SK-N-SH (cell line): Measurements from ENCODE around the gene PRR18. TPM values are rescaled to one million over a fixed set of nuclear protein-coding genes. Genes with fewer than 3 reads are reported as not detected.

Experiments
- CTCF ChIA-PET: fragments of 300-600, 350-600 bp; formaldehyde crosslinking; extraction: SDS; loops from one replicate; lab custom pipeline; 2021; lab: Yijun Ruan, JAX
- POLR2A ChIA-PET: fragments of 350-600 bp; sonication (Branson Sonifier 250); formaldehyde crosslinking; extraction: SDS; loops from one replicate; lab custom pipeline; 2020; ENCODE audit warnings: antibody characterized with exemption, inconsistent platforms; lab: Yijun Ruan, JAX
- DNase-seq: peaks from one replicate; pipeline ENCODE4 v3.0.0; 2012
- H2AFZ ChIP-seq: fragments of 200-600 bp; sonication (generic); 2 replicates; pipeline ENCODE4 v1.8.1; 2016; ENCODE audit warnings: antibody characterized with exemption, mild to moderate bottlenecking, low read depth
- H3F3A ChIP-seq: fragments of 200-600 bp; sonication (generic); replicated peaks from 2 replicates; pipeline ENCODE3; 2016; ENCODE audit warnings: antibody characterized with exemption, mild to moderate bottlenecking; ENCODE audit not compliant: insufficient read depth
- H3K27ac ChIP-seq, 2 experiments: fragments of 200-500 bp in 1 of 2; fragments of 200-600 bp in 1 of 2; sonication (Bioruptor generic) in 1 of 2; sonication (generic), shearing (Covaris generic) in 1 of 2; 2 replicates each; pipeline versions ENCODE4 v1.5.1 to v1.6.1; 2014 to 2016; ENCODE audit warnings: low read depth in 2 of 2, inconsistent platforms in 1 of 2, low read length in 1 of 2, mild to moderate bottlenecking in 1 of 2, mixed read lengths in 1 of 2
- H3K27me3 ChIP-seq: fragments of 200-600 bp; sonication (generic), shearing (Covaris generic); 2 replicates; pipeline ENCODE4 v1.6.1; 2016; ENCODE audit warnings: mixed run types; ENCODE audit not compliant: insufficient read depth
- H3K36me3 ChIP-seq, 2 experiments: fragments of 200-500 bp in 1 of 2; fragments of 200-600 bp in 1 of 2; sonication (Bioruptor generic) in 1 of 2; sonication (generic) in 1 of 2; replicated peaks in 1 of 2; 2 replicates each; pipeline versions ENCODE3 to v1.5.1; 2014 to 2016; ENCODE audit warnings: low read length in 1 of 2, mild to moderate bottlenecking in 1 of 2; ENCODE audit not compliant: insufficient read depth in 2 of 2, control insufficient read depth in 1 of 2
- H3K4me1 ChIP-seq, 2 experiments: fragments of 200-500 bp in 1 of 2; fragments of 200-600 bp in 1 of 2; sonication (Bioruptor generic) in 1 of 2; sonication (generic), shearing (Covaris generic) in 1 of 2; 2 replicates each; pipeline versions ENCODE4 v1.5.1 to v1.6.1; 2014 to 2016; ENCODE audit warnings: low read depth in 1 of 2, low read length in 1 of 2, mixed run types in 1 of 2; ENCODE audit not compliant: insufficient read depth in 2 of 2, control insufficient read depth in 1 of 2
- H3K4me2 ChIP-seq: fragments of 200-600 bp; sonication (generic), shearing (Covaris generic); 2 replicates; pipeline ENCODE4 v1.6.1; 2017; ENCODE audit warnings: mixed run types
- H3K4me3 ChIP-seq, 2 experiments: fragments of 200-500 bp in 1 of 2; fragments of 200-600 bp in 1 of 2; sonication (Bioruptor generic) in 1 of 2; sonication (generic), shearing (Covaris generic) in 1 of 2; 2 replicates each; pipeline versions ENCODE4 v1.5.1 to v1.8.1; 2014 to 2016; ENCODE audit warnings: low read depth in 2 of 2, inconsistent platforms in 1 of 2, low read length in 1 of 2, mild to moderate bottlenecking in 1 of 2, mixed read lengths in 1 of 2, moderate library complexity in 1 of 2
- H3K79me2 ChIP-seq: fragments of 200-600 bp; sonication (generic); 2 replicates; pipeline ENCODE4 v1.8.1; 2017; ENCODE audit warnings: mild to moderate bottlenecking; ENCODE audit not compliant: insufficient read depth
- H3K9ac ChIP-seq: fragments of 200-600 bp; sonication (generic); 2 replicates; pipeline ENCODE4 v1.6.1; 2017; ENCODE audit warnings: mixed run types
- H3K9me2 ChIP-seq: fragments of 200-600 bp; sonication (generic); 2 replicates; pipeline ENCODE4 v1.6.1; 2017; ENCODE audit warnings: mixed run types
- H3K9me3 ChIP-seq: fragments of 200-600 bp; sonication (generic); 2 replicates; pipeline ENCODE4 v1.6.1; 2017; ENCODE audit warnings: mixed run types, mild to moderate bottlenecking, moderate library complexity
- H4K20me1 ChIP-seq: fragments of 200-600 bp; sonication (generic); 2 replicates; pipeline ENCODE4 v1.6.1; 2017; ENCODE audit warnings: mild to moderate bottlenecking, mixed run types; ENCODE audit not compliant: insufficient read depth
- EP300 ChIP-seq, 2 experiments: IDR thresholded peaks; 2 replicates each; pipeline versions ENCODE4 v1.4.0 to v1.6.1; 2012; ENCODE audit warnings: borderline replicate concordance in 1 of 2, low read depth in 1 of 2, low read length in 1 of 2
- EZH2phosphoT487 ChIP-seq: fragments of 200-600 bp; sonication (generic); IDR thresholded peaks from 2 replicates; pipeline ENCODE4 v1.6.1; 2017; ENCODE audit warnings: low read depth, mixed run types, mild to moderate bottlenecking, antibody characterized with exemption, moderate library complexity, borderline replicate concordance
- FOXJ3 ChIP-seq: sonication (generic); formaldehyde crosslinking; IDR thresholded peaks from 2 replicates; pipeline ENCODE4 v1.5.1; 2020; ENCODE audit warnings: mild to moderate bottlenecking, missing genetic modification reagents
- GABPA ChIP-seq: IDR thresholded peaks from 2 replicates; pipeline ENCODE4 v1.4.0; 2012; ENCODE audit warnings: low read depth, mild to moderate bottlenecking
- GATA2 ChIP-seq: sonication (generic); formaldehyde crosslinking; IDR thresholded peaks from 2 replicates; pipeline ENCODE4 v1.5.0; 2020; ENCODE audit warnings: mild to moderate bottlenecking, missing genetic modification reagents
- IRF3 ChIP-seq: fragments of 150-350 bp; IDR thresholded peaks from 2 replicates; pipeline ENCODE4 v1.6.1; 2016; ENCODE audit warnings: mild to moderate bottlenecking, low read depth, low read length
- JUND ChIP-seq: IDR thresholded peaks from 2 replicates; pipeline ENCODE4 v1.4.0; 2012
- MAX ChIP-seq: IDR thresholded peaks from 2 replicates; pipeline ENCODE4 v1.4.0; 2012; ENCODE audit warnings: low read depth
- MEF2A ChIP-seq: IDR thresholded peaks from 2 replicates; pipeline ENCODE4 v1.4.0; 2012; ENCODE audit warnings: low read depth, borderline replicate concordance
- MXI1 ChIP-seq: IDR thresholded peaks from 2 replicates; pipeline ENCODE4 v1.6.1; 2012; ENCODE audit warnings: mild to moderate bottlenecking, low read depth, low read length, improper control_type of control experiment
- NRF1 ChIP-seq: IDR thresholded peaks from 2 replicates; pipeline ENCODE4 v1.6.1; 2012; ENCODE audit warnings: low read depth, mild to moderate bottlenecking, low read length
- PBX3 ChIP-seq: IDR thresholded peaks from 2 replicates; pipeline ENCODE4; 2012
- RCOR1 ChIP-seq: fragments of 150-350 bp; IDR thresholded peaks from 2 replicates; pipeline ENCODE4 v1.6.1; 2017; ENCODE audit warnings: antibody characterized with exemption, low read length
- RXRA ChIP-seq: IDR thresholded peaks from 2 replicates; pipeline ENCODE4 v1.4.0; 2012; ENCODE audit warnings: low read depth, mild to moderate bottlenecking, borderline replicate concordance
- SIN3A ChIP-seq: IDR thresholded peaks from 2 replicates; pipeline ENCODE4 v1.6.1; 2012; ENCODE audit warnings: low read depth, mild to moderate bottlenecking, low read length, moderate library complexity, borderline replicate concordance
- TAF1 ChIP-seq: IDR thresholded peaks from 2 replicates; pipeline ENCODE4 v1.6.1; 2012; ENCODE audit warnings: low read depth, mild to moderate bottlenecking, low read length, moderate library complexity, borderline replicate concordance
- USF1 ChIP-seq: IDR thresholded peaks from 2 replicates; pipeline ENCODE4 v1.4.0; 2012; ENCODE audit warnings: low read depth, borderline replicate concordance
- USF2 ChIP-seq: fragments of 150-350 bp; IDR thresholded peaks from 2 replicates; pipeline ENCODE4 v1.6.1; 2017; ENCODE audit warnings: antibody characterized with exemption, low read length, low read depth, borderline replicate concordance
- YY1 ChIP-seq: IDR thresholded peaks from 2 replicates; pipeline ENCODE4 v1.4.0; 2012; ENCODE audit warnings: low read depth, mild to moderate bottlenecking
- WGBS: methylation state at CpG from one replicate; pipeline ENCODE4 v1.1.6; 2017; ENCODE audit warnings: low lambda C conversion rate; 5-methylcytosine and 5-hydroxymethylcytosine counted together
- polyA plus RNA-seq, 3 experiments: library from polyadenylated mRNA; depleted of rRNA; stranded (reverse); fragments of >200 nt; gene quantifications; 2 replicates each; pipeline ENCODE4 v1.2.3, GENCODE V29; 2012

PRR18 gene
- polyA plus RNA-seq, 1 of the 3 experiments (the other 2 are of a cell fraction): 0.02 TPM

GRCh38 chr6:166266336-166266735 is 41.9 kb downstream of the PRR18 start (continued):
- TF ChIP-seq TAF1 (no peak), SIN3A (no peak), YY1 (no peak), GABPA (no peak), PBX3 (no peak), RXRA (no peak), USF2 (no peak)

GRCh38 chr6:166262743-166263515 is 45.3 kb downstream of the PRR18 start:
- no peaks in the 10 kb centered on the region for H3F3A ChIP-seq
- ChIA-PET POLR2A (no interaction called here), CTCF (no interaction called here)
- TF ChIP-seq GABPA: no peak
- no peak for TF ChIP-seq JUND
- TF ChIP-seq RXRA: no peak
- TF ChIP-seq MAX: no peak
- TF ChIP-seq RCOR1: no peak
- no peaks in the 10 kb centered on the region for H3K36me3 ChIP-seq
- H3K9me2 ChIP-seq: no peaks in the 10 kb centered on the region
- DNase-seq: no peak
- H4K20me1 ChIP-seq: no peaks in the 10 kb centered on the region
- no peak overlapping the region for H3K4me2 ChIP-seq
- H3K4me3 ChIP-seq: no peak overlapping the region
- H2AFZ ChIP-seq: no peak overlapping the region
- WGBS: 68% methylated on average over 12 of the region's 17 CpGs
- H3K79me2 ChIP-seq: no peaks in the 10 kb centered on the region
- no peaks in the 10 kb centered on the region for H3K9me3 ChIP-seq
- H3K4me1 ChIP-seq: no peaks in the 10 kb centered on the region
- H3K27me3 ChIP-seq: peaks cover 18% of the 10 kb centered on the region
- H3K27ac ChIP-seq: no peak overlapping the region
- H3K9ac ChIP-seq: no peak overlapping the region

GRCh38 chr6:166259296-166259977 is 48.8 kb downstream of the PRR18 start:
- no peaks in the 10 kb centered on the region for H4K20me1 ChIP-seq
- no peak overlapping the region for H2AFZ ChIP-seq
- ChIA-PET CTCF (interaction anchor here (0.8 to 1.1 kb wide), 2 partner anchors 54 to 141 kb away, joined by 3 to 4 read pairs; no protein-coding TSS in a partner anchor), POLR2A (no interaction called here)
- no peak overlapping the region for H3K9ac ChIP-seq
- H3K79me2 ChIP-seq: no peaks in the 10 kb centered on the region
- no peaks in the 10 kb centered on the region for H3F3A ChIP-seq
- no peaks in the 10 kb centered on the region for H3K9me2 ChIP-seq
- 50% methylated on average over 18 of the region's 20 CpGs for WGBS
- H3K4me3 ChIP-seq: no peak overlapping the region
- no peaks in the 10 kb centered on the region for H3K36me3 ChIP-seq
- no peaks in the 10 kb centered on the region for H3K9me3 ChIP-seq
- H3K4me1 ChIP-seq: no peaks in the 10 kb centered on the region
- H3K4me2 ChIP-seq: no peak overlapping the region
- peaks cover 25% of the 10 kb centered on the region for H3K27me3 ChIP-seq
- no peak for DNase-seq
- H3K27ac ChIP-seq: no peak overlapping the region
- TF ChIP-seq MEF2A (no peak), FOXJ3 (CRISPR knock-in tag) (no peak), RCOR1 (no peak), MXI1 (no peak), NRF1 (no peak), GATA2 (CRISPR knock-in tag) (no peak), JUND (no peak), RXRA (no peak), EP300 (IDR thresholded peaks at IDR 0.05; ENCODE audit: borderline replicate concordance in 1 of 2, low read depth in 1 of 2, low read length in 1 of 2) (no peak), USF1 (no peak), EZH2phosphoT487 (no peak), MAX (no peak), TAF1 (no peak), IRF3 (no peak)
